HTERT RPE-1 (cell line): Measurements from ENCODE around the gene DDX18.

Experiments used
- in situ Hi-C: fragments of 300-500 bp; cut with MboI; formaldehyde crosslinking; loops from 4 replicates; pipeline ENCODE4 v1.14.3; 2020; ENCODE audit warnings: low sequenced_read_pairs

Gene DDX18

GRCh38 chr2:117833911-117834310 lies 19.4 kb downstream of the DDX18 start:
- in situ Hi-C loops, result no loop called here

GRCh38 chr2:117834992-117835391 lies 20.5 kb downstream of the DDX18 start:
- in situ Hi-C loops, result no loop called here

GRCh38 chr2:117835990-117836760 lies 21.7 kb downstream of the DDX18 start:
- in situ Hi-C loops, result no loop called here

GRCh38 chr2:117845304-117845703 lies 30.8 kb downstream of the DDX18 start:
- in situ Hi-C loops, result no loop called here

GRCh38 chr2:117850015-117850414 lies 35.5 kb downstream of the DDX18 start:
- in situ Hi-C loops, result no loop called here

- in situ Hi-C loops, result no loop called here
These were observed 36.0 kb downstream of the DDX18 start for GRCh38 chr2:117850461-117850860.

GRCh38 chr2:117851969-117852368 lies 37.5 kb downstream of the DDX18 start:
- in situ Hi-C loops, result no loop called here

GRCh38 chr2:117853316-117853715 lies 38.8 kb downstream of the DDX18 start:
- in situ Hi-C loops, result no loop called here

- in situ Hi-C loops, result no loop called here
These were observed 39.4 kb downstream of the DDX18 start for GRCh38 chr2:117853873-117854272.

- in situ Hi-C loops, result no loop called here
These were observed 40.1 kb downstream of the DDX18 start for GRCh38 chr2:117854610-117855009.

- in situ Hi-C loops, result no loop called here
These were observed 41.4 kb downstream of the DDX18 start for GRCh38 chr2:117855886-117856285.

- in situ Hi-C loops, result no loop called here
These were observed 42.1 kb downstream of the DDX18 start for GRCh38 chr2:117856415-117857210.

- in situ Hi-C loops, result no loop called here
These were observed 43.8 kb downstream of the DDX18 start for GRCh38 chr2:117858336-117858735.

GRCh38 chr2:117858892-117859531 lies 44.5 kb downstream of the DDX18 start:
- in situ Hi-C loops, result no loop called here

GRCh38 chr2:117859532-117859911 lies 45.0 kb downstream of the DDX18 start:
- in situ Hi-C loops, result no loop called here

GRCh38 chr2:117859924-117860647 lies 45.6 kb downstream of the DDX18 start:
- in situ Hi-C loops, result no loop called here

GRCh38 chr2:117862459-117862858 lies 48.0 kb downstream of the DDX18 start:
- in situ Hi-C loops, result no loop called here

GRCh38 chr2:117875786-117876185 lies 61.3 kb downstream of the DDX18 start:
- in situ Hi-C loops, result no loop called here

GRCh38 chr2:117879003-117879402 lies 64.5 kb downstream of the DDX18 start:
- in situ Hi-C loops, result no loop called here
